Measurements from ENCODE around the gene DHDH. TPM values are rescaled to one million over a fixed set of nuclear protein-coding genes. Genes with fewer than 3 reads are reported as not detected.
A peak's percentile ranks its signal among the peaks of the same experiment; 100 is the strongest.

The DHDH gene
- total and polyA plus RNA-seq, 2 of the 13 experiments (the other 11 are each of a cell fraction or from before 2014, with no cell fraction given): 0.13 to 0.91 TPM

DNA sequence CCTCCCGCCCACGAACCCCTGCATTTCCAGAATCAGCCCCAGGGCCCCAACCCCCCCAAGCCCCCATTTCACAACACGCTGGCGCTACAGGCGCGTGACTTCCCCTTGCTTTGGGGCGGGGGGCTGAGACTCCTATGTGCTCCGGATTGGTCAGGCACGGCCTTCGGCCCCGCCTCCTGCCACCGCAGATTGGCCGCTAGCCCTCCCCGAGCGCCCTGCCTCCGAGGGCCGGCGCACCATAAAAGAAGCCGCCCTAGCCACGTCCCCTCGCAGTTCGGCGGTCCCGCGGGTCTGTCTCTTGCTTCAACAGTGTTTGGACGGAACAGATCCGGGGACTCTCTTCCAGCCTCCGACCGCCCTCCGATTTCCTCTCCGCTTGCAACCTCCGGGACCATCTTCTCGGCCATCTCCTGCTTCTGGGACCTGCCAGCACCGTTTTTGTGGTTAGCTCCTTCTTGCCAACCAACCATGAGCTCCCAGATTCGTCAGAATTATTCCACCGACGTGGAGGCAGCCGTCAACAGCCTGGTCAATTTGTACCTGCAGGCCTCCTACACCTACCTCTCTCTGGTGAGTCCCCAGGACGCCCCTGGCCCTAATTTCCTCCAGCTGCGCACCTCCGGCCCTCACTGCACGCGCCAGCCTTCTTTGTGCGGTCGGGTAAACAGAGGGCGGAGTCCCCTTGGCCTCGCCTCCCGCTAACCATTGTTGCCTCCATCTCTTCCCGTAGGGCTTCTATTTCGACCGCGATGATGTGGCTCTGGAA lies 31.7 kb downstream of the DHDH start, which contains the start of gene FTL (continued):
- TF ChIP-seq ZNF407 (CRISPR knock-in tag; IDR thresholded peaks at IDR 0.05; ENCODE audit: not compliant biosample characterization): peak; percentile 69
- peak; percentile 85; the same call in 1 of the 2 replicates for TF ChIP-seq ZBTB46 (CRISPR knock-in tag; IDR thresholded peaks at IDR 0.05; ENCODE audit: borderline replicate concordance)
- TF ChIP-seq MAZ (IDR thresholded peaks at IDR 0.05; ENCODE audit: borderline replicate concordance, low read depth, low read length): peak; percentile 84
- peak; percentile 93 for TF ChIP-seq MAZ (CRISPR knock-in tag; IDR thresholded peaks at IDR 0.05; ENCODE audit: low read depth)
- TF ChIP-seq REL (CRISPR knock-in tag; conservative IDR thresholded peaks at IDR 0.05): peak; percentile 64; the same call in 1 of the 2 replicates
- TF ChIP-seq, protein P1, sequence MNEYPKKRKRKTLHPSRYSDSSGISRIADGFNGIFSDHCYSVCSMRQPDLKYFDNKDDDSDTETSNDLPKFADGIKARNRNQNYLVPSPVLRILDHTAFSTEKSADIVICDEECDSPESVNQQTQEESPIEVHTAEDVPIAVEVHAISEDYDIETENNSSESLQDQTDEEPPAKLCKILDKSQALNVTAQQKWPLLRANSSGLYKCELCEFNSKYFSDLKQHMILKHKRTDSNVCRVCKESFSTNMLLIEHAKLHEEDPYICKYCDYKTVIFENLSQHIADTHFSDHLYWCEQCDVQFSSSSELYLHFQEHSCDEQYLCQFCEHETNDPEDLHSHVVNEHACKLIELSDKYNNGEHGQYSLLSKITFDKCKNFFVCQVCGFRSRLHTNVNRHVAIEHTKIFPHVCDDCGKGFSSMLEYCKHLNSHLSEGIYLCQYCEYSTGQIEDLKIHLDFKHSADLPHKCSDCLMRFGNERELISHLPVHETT (CRISPR knock-in tag; conservative IDR thresholded peaks at IDR 0.05): peak; percentile 68; the same call in 1 of the 2 replicates
- peak; percentile 54 for TF ChIP-seq SKI (IDR thresholded peaks at IDR 0.05; ENCODE audit: partially characterized antibody)
- no peak for TF ChIP-seq NFE2 (CRISPR knock-in tag; IDR thresholded peaks at IDR 0.05)
- peak; percentile 91; the same call in 1 of the 2 replicates for TF ChIP-seq ZNF180 (CRISPR knock-in tag; IDR thresholded peaks at IDR 0.05; ENCODE audit: borderline replicate concordance, low read depth)
- TF ChIP-seq TARDBP (CRISPR knock-in tag; IDR thresholded peaks at IDR 0.05): peak; percentile 54; the same call in 1 of the 2 replicates
- TF ChIP-seq ZNF230 (CRISPR knock-in tag; IDR thresholded peaks at IDR 0.05): peak; percentile 33; the same call in 1 of the 2 replicates
- peak; percentile 91 for TF ChIP-seq NFKB2 (CRISPR knock-in tag; IDR thresholded peaks at IDR 0.05; ENCODE audit: borderline replicate concordance)
- TF ChIP-seq SP2 (CRISPR knock-in tag; IDR thresholded peaks at IDR 0.05): peak; percentile 91
- TF ChIP-seq, protein P2, sequence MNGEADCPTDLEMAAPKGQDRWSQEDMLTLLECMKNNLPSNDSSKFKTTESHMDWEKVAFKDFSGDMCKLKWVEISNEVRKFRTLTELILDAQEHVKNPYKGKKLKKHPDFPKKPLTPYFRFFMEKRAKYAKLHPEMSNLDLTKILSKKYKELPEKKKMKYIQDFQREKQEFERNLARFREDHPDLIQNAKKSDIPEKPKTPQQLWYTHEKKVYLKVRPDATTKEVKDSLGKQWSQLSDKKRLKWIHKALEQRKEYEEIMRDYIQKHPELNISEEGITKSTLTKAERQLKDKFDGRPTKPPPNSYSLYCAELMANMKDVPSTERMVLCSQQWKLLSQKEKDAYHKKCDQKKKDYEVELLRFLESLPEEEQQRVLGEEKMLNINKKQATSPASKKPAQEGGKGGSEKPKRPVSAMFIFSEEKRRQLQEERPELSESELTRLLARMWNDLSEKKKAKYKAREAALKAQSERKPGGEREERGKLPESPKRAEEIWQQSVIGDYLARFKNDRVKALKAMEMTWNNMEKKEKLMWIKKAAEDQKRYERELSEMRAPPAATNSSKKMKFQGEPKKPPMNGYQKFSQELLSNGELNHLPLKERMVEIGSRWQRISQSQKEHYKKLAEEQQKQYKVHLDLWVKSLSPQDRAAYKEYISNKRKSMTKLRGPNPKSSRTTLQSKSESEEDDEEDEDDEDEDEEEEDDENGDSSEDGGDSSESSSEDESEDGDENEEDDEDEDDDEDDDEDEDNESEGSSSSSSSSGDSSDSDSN (CRISPR knock-in tag; IDR thresholded peaks at IDR 0.05): peak; percentile 75; the same call in 1 of the 2 replicates
